Measurements from ENCODE around the gene DIP2C.

Gene DIP2C

DNA sequence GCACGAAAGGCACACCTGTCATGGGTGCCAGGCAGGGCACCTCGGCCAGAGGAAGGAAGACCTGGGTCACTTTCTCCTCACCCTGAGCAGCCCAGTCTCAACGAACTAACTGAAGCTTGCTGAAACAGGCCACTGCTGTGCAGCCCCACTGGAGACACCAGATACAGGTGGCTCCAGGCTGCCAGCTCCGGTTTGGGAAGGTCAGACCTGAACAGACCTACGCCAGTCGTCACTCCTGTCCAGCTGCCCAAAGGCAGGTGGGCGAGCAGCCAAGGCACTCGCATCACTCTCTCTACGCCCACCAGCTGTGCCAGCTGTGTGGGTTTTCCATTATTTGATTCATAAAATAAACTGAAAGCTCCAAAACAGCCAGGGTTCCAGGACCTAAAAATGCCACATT is 298.2 kb downstream of the DIP2C start:
- DNase-seq (ENCODE audit: low spot score), result no peak

DNA sequence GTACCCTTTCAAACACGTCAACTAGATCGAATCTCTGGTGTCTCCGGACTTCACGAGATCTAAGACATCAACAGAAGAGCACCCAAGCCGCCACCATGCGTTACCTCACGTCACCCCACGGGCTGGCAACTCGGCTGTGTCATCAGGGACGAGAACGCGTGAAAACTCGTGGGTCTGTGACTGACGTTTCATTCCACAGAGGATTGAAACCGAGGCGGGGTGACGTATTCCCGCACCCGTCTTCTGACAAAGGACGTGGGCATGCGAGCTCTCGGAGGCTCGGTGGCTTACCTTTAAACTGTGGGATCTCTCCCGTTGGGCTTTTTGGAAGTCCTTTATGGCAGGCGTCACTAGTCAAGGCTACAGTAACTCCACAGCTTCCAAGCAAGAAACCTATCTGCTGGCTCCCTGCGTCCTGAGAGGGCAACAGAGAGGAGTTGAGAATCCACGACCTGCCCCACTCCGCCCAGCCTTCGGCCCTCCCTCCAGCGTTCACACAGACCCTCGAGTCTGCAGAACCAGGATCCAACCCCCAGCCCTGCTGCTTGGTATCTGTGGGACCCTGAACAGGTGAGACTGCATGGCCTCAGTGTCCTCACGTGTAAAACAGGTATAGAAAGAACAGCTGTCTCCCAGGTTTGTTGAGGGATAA is 298.9 kb downstream of the DIP2C start:
- DNase-seq (ENCODE audit: low spot score), result no peak

DNA sequence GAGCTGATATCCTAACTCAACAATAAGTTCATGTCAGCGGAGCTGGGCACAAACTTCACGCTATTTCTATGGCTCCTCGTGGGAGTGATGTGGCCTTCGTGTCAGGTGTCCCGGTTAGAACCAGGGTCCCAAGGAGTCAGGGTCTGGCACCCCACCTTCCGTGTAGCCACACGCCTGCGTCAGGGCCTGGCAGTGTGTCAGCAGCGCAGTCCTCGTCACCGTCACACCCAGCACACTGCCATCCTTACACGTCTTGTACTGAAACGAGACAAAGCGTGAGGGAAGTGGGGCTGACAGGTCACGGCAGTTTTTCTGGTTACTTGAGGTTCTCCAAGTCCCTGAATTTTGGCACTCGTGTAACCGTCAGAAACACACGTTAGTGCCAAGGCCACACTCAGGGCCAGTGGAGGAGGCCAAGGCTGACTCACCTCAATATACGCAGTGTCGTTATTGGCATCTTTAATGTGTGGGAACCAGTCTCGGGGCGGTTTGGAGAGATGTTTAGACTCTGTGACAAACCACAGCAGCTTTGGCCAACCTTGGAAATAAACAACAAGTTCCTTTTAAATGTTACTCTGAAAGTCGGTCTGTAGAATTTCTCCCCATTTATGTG is 299.5 kb downstream of the DIP2C start:
- no peak for DNase-seq (ENCODE audit: low spot score)

DNA sequence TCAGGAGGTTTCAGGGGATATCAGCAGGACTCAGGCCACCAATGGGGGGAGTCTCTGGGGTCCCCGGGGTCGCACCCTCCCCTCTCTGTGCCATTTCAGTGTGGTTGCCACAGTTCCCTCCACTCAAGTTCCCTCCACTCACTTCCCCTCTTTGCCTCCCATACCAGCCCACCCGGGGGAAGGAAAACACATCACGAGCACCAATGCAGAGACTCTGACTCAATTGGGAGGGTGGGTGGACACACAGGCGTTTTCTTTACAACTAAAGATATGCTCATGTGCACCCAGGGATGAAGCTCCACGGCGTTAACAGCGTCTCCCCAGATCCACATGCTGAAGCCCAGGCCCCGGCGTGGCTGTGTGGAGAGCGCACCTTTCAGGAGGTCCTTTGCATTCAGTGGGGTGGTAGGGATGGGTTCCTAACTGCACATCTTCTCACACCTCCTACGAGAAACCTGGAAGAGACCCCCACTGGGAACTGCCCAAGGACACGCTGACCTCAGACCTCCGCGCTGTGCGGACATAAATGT is 300.1 kb downstream of the DIP2C start:
- DNase-seq (ENCODE audit: low spot score), result no peak

DNA sequence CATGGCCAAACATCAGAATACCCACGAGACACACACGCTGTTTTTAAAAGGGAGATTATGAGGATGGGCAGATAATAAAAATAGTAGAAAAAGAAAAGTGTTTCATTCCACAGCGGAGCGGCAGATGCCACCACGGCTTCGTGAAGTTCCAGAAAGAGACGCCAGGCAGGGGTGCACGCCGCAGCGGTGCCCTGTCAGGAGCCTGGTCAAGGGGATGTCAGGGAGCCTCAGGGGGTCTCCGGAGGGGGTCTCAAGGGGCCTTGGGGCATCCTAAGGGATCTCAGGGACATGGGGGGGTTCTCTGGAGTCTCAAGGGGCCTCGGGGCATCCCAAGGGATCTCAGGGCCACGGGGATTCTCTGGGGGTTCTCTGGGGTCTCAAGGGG is 300.8 kb downstream of the DIP2C start:
- no peak for DNase-seq (ENCODE audit: low spot score)

DNA sequence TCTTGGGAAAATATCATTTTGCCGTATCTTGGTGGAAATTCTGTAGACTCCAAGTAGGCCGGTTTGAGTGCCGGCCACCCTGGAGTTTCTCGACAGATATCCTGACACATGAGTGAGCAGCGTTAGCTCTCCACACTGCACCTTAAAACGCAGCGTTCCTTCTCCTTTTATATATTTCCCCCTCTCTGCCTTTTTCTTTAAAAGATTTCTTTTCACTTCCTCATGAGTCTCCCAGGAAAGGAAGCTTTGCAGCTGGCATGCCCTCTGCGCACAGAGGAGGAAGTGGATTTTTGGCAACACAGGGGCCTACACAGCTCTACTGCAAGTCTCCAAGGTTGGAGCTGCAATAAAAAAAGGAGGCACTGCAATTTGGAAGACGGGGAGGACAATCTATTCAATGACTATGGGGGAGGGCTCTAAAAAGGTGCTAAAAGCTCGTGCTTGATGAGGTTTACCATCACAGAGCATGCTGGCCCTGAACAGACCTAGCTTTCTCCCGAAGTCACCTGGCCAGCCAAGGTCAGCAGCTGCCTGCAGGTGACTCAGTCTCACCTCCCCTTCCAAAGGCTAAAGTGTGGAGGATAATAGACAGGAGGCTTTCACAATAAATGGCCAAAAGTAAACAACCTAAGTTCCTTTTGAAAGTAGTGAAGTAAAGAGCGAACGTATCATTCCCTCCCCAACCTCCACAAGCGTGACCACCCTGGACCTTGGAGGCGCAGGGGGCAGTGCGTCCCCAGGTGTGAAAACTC is 301.4 kb downstream of the DIP2C start:
- no peak for DNase-seq (ENCODE audit: low spot score)

DNA sequence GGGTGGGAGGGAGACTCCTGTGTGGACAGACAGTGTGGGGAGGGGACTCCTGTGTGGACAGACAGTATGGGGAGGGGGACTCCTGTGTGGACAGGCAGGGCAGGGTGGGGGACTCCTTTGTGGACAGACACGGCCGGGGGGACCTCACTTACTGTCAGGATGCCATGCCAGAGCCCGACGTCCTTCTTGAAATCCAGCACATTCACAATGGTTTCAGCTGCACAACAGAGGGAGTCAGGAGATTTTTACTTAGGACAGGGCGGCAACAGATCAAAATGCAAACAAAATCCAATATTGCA is 301.9 kb downstream of the DIP2C start:
- DNase-seq (ENCODE audit: low spot score), result no peak

DNA sequence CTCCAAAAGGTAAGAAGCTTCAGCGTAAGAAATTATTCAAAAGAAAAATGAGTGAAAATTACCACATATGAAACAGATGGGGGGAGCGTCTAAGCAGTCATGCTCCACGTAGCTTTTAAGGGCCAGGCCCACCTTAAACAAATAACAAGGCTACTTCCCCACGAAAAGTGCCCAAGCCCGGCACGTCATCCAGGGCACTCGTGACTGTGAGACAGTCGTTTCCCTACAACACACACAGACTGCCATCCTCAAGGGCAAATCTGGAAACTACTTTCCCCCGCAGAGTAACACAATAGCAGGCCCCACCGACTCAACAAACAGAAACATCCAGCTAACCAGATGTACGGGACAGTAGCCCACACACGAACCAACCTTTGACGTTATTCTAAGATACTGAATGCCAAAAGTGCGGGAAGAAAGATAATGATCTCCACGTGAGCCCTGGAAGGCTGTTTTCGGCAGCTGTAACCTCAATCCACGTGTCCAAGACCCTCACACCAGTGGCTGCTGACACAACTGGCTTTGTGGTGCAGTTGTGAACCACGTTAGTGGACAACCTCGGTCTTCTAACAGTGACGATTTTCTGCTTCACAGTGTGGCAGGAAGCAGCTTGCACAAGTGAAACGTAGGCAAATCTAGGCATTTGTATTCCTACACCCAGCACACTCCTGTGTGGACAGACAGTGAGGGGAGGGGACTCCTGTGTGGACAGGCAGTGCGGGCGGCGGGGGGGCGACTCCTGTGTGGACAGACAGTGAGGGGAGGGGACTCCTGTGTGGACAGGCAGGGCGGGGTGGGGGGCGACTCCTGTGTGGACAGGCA is 302.5 kb downstream of the DIP2C start:
- no peak for DNase-seq (ENCODE audit: low spot score)

DNA sequence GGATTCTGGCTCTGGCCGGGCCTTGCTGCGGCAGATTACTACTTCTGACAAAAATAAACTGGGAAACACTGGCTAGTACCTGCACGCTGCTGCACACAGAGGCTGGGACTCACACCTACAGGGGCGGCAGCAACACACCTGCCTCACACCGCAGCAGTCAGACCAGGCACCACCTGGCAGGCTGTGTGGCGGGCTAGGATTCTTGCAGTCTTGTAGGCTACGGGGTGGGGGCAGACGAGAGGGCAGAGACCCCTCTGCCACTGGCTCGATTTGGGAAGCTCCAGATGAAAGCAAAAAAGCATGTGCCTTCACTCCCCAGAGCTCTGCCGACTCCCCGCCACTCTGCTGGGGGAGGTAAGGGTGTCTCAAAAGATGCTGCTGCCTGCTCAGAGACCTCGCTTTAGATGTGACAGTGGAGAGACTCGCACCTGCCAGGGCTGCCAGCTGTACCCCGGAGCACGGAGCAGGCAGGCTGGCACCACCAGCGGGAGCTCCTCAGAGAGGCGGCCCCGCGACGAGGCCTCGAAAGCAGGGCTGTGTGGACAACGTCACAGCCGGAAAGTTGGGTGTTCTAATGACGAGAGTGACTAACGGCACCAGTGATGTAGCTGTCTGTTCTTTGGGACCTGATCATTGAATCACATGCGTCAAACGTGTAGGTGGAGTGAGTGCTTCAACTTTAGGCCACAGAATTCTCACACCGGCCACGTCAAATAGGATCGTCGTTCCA is 303.7 kb downstream of the DIP2C start:
- DNase-seq (ENCODE audit: low spot score), result no peak

DNA sequence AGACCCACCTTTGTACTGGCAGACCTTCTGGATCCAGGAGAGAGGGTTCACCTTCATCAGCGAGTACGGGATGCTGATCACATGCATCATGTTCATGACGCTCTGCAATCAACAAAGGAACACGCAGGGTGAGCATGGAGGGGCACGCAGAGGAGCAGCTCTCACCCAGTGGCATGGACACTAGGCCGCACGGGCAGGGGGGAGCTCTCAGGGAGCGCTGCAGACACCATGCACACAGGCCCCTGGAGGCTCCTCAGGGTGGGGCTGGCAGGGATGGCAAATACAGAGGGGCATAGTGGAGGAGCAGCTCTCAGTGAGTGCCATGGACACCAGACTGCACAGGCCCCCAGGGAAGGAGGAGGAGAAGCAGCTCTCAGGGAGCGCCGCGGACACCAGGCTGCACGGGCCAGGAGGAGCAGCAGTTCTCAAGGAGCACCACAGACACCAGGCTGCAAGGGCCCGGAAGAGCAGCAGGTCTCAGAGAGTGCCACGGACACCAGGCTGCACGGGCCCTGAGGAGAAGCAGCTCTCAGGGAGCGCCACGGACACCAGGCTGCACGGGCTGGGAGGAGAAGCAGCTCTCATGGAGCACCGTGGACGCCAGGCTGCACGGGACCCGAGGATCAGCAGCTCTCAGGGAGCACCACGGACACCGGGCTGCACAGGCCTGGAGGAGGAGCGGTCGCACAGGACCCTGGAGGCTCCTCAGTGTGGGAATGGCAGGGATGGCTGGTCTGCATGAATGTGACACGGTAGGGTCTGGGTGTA is 304.7 kb downstream of the DIP2C start:
- DNase-seq (ENCODE audit: low spot score), result no peak

DNA sequence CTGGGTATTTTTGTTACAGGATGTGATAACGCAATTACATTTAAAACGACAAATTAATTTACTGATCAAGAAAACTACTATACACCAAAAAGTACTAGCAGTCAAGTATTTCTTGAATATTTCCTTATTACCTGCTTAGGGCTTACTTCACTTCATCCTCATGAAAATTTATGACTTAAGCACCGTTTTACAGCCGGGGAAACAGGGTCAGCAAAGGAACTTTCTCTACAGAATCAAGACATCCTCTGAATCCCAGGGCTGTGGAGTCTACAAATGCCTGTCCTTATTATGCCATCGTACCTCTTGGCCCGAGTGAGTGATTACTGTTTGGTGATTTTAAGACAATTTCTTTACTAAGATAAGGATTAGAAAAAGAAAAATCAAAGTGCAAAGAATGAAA is 305.9 kb downstream of the DIP2C start:
- no peak for DNase-seq (ENCODE audit: low spot score)

DNA sequence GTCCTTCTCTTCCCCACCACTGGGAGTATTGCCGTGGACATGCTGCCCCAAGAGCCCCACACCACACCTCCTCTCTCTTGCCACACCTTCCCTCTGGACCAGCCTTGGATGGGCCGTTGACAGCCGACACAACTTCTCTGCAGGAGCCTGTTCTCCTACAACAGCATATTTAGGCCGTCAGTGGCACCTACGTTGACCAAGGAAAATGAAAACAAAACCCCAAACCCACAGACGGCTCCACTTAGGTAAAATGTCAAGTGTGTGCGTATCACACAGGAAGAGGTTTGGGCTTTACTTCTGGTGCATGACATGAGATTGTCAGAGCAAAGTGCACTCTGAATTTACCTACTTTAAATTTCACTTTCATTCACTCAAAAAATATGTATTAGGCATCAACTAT is 307.7 kb downstream of the DIP2C start:
- no peak for DNase-seq (ENCODE audit: low spot score)

DNA sequence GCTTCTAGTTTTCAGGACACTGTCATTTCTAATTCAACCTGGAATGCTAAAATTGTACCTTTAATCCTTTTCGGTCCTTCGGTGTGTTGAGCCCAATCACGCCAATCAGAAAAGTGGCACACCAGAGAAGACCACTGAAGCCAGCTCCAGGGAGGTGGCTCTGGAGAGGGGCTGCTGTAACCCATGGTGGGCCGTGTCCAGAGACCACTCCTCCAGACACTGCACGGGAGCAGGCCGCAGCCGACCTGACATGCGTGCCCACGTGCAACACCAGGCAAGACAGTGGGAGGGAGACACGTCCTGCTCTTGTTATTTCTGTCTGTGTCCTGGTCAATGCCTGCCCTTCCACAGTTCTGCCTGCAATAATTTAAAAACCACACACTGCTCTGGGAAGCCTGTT is 308.1 kb downstream of the DIP2C start:
- no peak for DNase-seq (ENCODE audit: low spot score)

DNA sequence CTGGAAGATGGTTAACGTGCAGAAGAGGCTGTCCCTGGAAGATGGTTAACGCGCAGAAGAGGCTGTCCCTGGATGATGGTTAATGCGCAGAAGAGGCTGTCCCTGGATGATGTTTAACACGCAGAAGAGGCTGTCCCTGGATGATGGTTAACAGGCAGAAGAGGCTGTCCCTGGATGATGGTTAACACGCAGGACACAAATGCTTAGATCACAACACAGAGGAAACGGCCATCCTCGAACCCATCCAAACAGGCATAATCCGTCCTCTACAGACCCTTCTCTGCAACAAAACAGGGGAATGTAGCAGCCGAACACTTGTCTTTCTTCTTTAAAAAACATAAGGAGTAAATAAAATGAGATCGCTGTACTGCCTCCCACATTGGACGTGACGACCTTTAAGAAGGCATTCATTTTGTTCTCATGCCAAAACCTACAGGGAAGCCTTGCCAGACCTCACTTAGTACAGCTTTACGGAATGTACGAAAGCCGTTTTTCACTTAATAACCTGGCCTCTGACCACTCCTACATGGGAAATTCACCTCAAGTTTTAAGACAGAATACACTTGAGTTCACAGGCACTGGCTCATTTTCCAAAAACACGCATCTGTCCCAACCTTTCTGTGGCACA is 309.0 kb downstream of the DIP2C start:
- DNase-seq (ENCODE audit: low spot score), result no peak

DNA sequence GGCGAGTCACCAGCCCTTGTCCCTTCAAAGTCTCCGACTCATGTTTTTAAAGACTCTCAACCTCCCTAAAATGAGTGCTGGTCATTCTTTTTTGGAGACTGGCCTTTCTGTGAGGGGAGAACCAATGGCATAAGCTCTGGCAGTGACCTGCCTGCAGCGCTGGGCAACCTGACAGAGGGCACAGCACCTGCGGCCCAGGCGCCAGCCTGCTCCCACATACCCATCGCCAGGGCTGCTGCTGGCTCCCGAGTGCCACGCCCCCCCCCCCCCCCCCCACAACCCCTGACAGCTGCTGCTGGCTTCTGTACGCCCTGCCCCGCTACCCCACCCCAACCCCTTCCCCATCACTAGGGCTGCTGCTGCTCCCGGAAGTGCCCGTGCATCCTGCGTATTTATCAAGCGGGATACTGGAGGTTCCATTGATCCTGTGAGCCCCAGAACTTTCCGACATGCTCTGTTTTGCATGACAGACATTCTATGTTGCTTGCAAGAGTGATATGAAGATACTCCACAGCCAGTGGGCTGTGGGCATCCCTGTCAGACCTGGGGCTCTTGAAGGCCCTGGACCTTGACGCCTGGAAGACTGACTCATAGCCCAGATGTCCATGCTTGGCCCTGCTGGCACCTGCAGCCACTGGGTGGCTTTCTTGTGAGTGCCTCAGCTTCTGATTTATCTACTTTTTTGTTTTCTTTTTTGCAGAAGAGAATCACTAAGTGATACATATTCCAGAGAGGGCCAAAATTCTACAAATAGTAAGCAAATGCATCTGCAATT is 310.4 kb downstream of the DIP2C start:
- DNase-seq (ENCODE audit: low spot score), result no peak

DNA sequence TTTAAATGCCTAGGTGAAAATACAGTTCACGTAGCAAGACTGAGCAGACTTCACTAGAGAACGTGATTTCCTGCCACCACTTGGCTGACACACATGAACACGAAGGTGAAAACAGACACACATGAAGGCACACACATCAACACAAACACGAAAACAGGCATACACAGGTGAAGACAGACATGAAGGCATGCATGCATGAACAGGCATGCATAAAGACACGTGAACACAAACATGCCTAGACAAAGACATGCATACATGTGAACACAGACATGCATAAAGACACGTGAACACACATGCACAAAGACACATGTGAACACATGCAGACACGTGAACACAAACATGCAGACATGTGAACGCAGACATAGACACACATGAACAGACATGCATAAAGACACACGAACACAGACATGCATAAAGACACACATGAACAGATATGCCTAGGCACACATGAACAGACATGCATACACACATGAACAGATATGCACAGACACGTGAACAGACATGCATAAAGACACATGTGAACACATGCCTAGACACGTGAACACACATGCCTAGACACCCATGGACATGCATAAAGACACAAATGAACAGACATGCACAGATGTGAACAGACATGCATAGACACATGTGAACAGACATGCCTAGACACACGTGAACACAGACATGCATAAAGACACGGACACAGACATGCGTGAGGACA is 311.1 kb downstream of the DIP2C start:
- DNase-seq (ENCODE audit: low spot score), result no peak

DNA sequence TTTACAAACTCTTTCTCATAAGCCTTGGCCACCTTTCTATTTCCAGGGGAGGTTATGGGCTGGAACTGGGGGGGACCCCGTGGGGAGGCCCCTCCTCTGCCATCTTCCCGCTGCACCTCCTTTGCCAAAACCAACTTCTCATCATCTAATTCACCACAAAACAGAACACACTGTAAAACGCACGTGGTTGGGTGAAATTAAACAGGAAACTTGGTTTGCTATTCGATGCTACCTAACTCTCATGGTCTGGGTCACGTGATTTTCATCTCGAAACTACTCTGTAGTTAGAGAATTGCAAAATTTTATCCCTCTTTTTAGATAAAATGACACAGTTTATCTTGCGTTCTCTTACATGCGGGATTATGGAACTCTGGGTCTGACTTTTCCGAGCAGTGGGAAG is 312.2 kb downstream of the DIP2C start:
- no peak for DNase-seq (ENCODE audit: low spot score)

DNA sequence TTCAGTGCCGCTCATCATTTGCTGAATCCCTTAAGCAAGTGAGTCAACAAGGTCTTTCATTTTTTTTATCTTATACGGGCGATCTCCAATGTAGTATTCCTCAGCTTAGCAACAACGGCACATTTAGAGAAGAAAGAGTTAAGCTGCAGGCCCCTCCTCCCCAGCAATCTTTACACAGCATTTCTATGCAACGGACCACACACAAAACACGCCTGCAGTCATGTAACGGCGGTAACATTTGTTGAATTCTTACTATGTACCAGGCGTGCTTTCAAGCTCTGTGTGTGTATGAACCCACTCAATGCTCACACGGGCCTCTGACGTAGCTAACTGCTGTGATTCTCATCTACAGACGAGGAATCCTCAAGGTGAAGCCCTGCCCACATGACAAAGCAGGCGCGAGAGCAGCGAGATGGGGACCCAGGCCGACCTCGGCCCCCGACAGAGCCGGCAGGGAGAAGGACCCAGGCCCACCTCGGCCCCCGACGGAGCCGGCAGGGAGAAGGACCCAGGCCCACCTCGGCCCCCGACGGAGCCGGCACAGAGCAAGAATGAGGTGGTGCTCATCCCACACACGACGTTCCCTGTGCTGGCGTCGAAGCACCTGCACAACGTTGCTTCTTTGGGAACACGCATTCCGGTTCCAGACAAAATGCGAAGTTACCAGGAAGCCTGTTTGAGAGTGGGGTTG is 313.5 kb downstream of the DIP2C start:
- DNase-seq (ENCODE audit: low spot score), result no peak

DNA sequence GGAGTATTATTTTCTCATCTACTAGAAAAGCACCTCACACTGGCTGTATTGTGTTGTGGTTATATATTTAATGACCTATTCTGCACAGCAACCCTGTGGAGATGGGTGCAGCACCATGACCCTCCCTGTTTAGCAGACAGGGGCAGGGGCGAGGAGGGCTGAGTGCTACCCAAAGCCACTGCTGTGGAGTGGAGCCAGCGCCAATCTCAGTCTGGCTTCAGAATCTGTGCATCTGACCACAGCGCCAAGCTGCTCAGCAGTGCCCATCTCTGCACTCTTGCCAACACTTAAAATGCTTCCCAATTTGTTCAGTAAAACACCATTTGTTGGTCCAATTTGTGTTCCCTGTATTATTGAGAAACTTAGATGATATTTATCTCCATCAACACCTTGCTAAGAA is 315.1 kb downstream of the DIP2C start:
- no peak for DNase-seq (ENCODE audit: low spot score)
